Measurements from ENCODE around the gene ATP13A3. TPM values are rescaled to one million over a fixed set of nuclear protein-coding genes. Genes with fewer than 3 reads are reported as not detected.
A peak's percentile ranks its signal among the peaks of the same experiment; 100 is the strongest.
"Not testable (repeated sequence)": the region's sequence is repeated elsewhere in the genome, so short reads cannot be mapped to it uniquely, and the experiment has no call there.

ATP13A3 gene
- total RNA-seq, 1 experiment from 2014 or later, result 121 TPM

GRCh38 chr3:194504146-194504545 is 17.3 kb upstream of the ATP13A3 start:
- Histone ChIP-seq H3K4me1 (ENCODE audit: insufficient read depth, low read length, poor library complexity, severe bottlenecking) (peaks cover 30% of the 10 kb centered on the region), H3K27me3 (replicated peaks; ENCODE audit: insufficient read depth, low read depth, low read length, poor library complexity) (no peaks in the 10 kb centered on the region), H3K9me3 (ENCODE audit: low read depth, low read length, poor library complexity, severe bottlenecking) (no peaks in the 10 kb centered on the region), H3K4me3 (ENCODE audit: low read depth, low read length, poor library complexity, severe bottlenecking) (no peak overlapping the region), H3K36me3 (ENCODE audit: insufficient read depth, low read length, poor library complexity, severe bottlenecking) (no peaks in the 10 kb centered on the region), H3K27ac (ENCODE audit: low read depth, low read length, poor library complexity, severe bottlenecking) (no peak overlapping the region)
- BruUV-seq (replicated peaks), result no TSS peak
- CTCF ChIA-PET, result no interaction called here
- no peak for DNase-seq (ENCODE audit: low spot score)
- POLR2A ChIA-PET (ENCODE audit: low non-redundant PET), result interaction anchor here (0.5 kb wide), 1 partner anchor 50 kb away, joined by 18 read pairs; no protein-coding TSS in a partner anchor
- intact Hi-C loops (cut with micrococcal nuclease; ENCODE audit: unreplicated experiment), result no loop called here
- no peak for TF ChIP-seq CTCF (conservative IDR thresholded peaks at IDR 0.05; ENCODE audit: low read depth, low read length)
- TF ChIP-seq EZH2 (IDR thresholded peaks at IDR 0.05; ENCODE audit: borderline replicate concordance, low read depth, low read length, poor library complexity, severe bottlenecking), result no peak

- H3K9me3 ChIP-seq (ENCODE audit: low read depth, low read length, poor library complexity, severe bottlenecking), result no peaks in the 10 kb centered on the region
- intact Hi-C loops (cut with micrococcal nuclease; ENCODE audit: unreplicated experiment), result no loop called here
- peaks cover 20% of the 10 kb centered on the region for H3K4me1 ChIP-seq (ENCODE audit: insufficient read depth, low read length, poor library complexity, severe bottlenecking)
- H3K36me3 ChIP-seq (ENCODE audit: insufficient read depth, low read length, poor library complexity, severe bottlenecking), result no peaks in the 10 kb centered on the region
- no peak overlapping the region for H3K4me3 ChIP-seq (ENCODE audit: low read depth, low read length, poor library complexity, severe bottlenecking)
- no peaks in the 10 kb centered on the region for H3K27me3 ChIP-seq (replicated peaks; ENCODE audit: insufficient read depth, low read depth, low read length, poor library complexity)
- no TSS peak for BruUV-seq (replicated peaks)
- TF ChIP-seq EZH2 (IDR thresholded peaks at IDR 0.05; ENCODE audit: borderline replicate concordance, low read depth, low read length, poor library complexity, severe bottlenecking) (no peak), CTCF (conservative IDR thresholded peaks at IDR 0.05; ENCODE audit: low read depth, low read length) (no peak)
- CTCF ChIA-PET, result no interaction called here
- H3K27ac ChIP-seq (ENCODE audit: low read depth, low read length, poor library complexity, severe bottlenecking), result no peak overlapping the region
- POLR2A ChIA-PET (ENCODE audit: low non-redundant PET), result no interaction called here
- DNase-seq (ENCODE audit: low spot score), result peak; percentile 57
Observed at GRCh38 chr3:194503081-194503531, 16.3 kb upstream of the ATP13A3 start.

GRCh38 chr3:194500198-194500597 is 13.4 kb upstream of the ATP13A3 start:
- Histone ChIP-seq H3K9me3 (ENCODE audit: low read depth, low read length, poor library complexity, severe bottlenecking) (no peaks in the 10 kb centered on the region), H3K36me3 (ENCODE audit: insufficient read depth, low read length, poor library complexity, severe bottlenecking) (no peaks in the 10 kb centered on the region), H3K4me1 (ENCODE audit: insufficient read depth, low read length, poor library complexity, severe bottlenecking) (peaks cover 16% of the 10 kb centered on the region), H3K4me3 (ENCODE audit: low read depth, low read length, poor library complexity, severe bottlenecking) (no peak overlapping the region), H3K27me3 (replicated peaks; ENCODE audit: insufficient read depth, low read depth, low read length, poor library complexity) (no peaks in the 10 kb centered on the region), H3K27ac (ENCODE audit: low read depth, low read length, poor library complexity, severe bottlenecking) (no peak overlapping the region)
- no TSS peak for BruUV-seq (replicated peaks)
- TF ChIP-seq CTCF (conservative IDR thresholded peaks at IDR 0.05; ENCODE audit: low read depth, low read length) (no peak), EZH2 (IDR thresholded peaks at IDR 0.05; ENCODE audit: borderline replicate concordance, low read depth, low read length, poor library complexity, severe bottlenecking) (no peak)
- POLR2A ChIA-PET (ENCODE audit: low non-redundant PET), result no interaction called here
- intact Hi-C loops (cut with micrococcal nuclease; ENCODE audit: unreplicated experiment), result no loop called here
- CTCF ChIA-PET, result no interaction called here
- DNase-seq (ENCODE audit: low spot score), result no peak

- H3K36me3 ChIP-seq (ENCODE audit: insufficient read depth, low read length, poor library complexity, severe bottlenecking); H3K9me3 ChIP-seq (ENCODE audit: low read depth, low read length, poor library complexity, severe bottlenecking); H3K4me3 ChIP-seq (ENCODE audit: low read depth, low read length, poor library complexity, severe bottlenecking); intact Hi-C loops (cut with micrococcal nuclease; ENCODE audit: unreplicated experiment); H3K27ac ChIP-seq (ENCODE audit: low read depth, low read length, poor library complexity, severe bottlenecking); BruUV-seq (replicated peaks); POLR2A ChIA-PET (ENCODE audit: low non-redundant PET); H3K27me3 ChIP-seq (replicated peaks; ENCODE audit: insufficient read depth, low read depth, low read length, poor library complexity); DNase-seq (ENCODE audit: low spot score): not testable (repeated sequence)
- CTCF ChIA-PET, result interaction anchor here (0.7 kb wide), 1 partner anchor 15 kb away, joined by 3 read pairs; no protein-coding TSS in a partner anchor
- peaks cover 16% of the 10 kb centered on the region for H3K4me1 ChIP-seq (ENCODE audit: insufficient read depth, low read length, poor library complexity, severe bottlenecking)
Observed at GRCh38 chr3:194499516-194499915, 12.7 kb upstream of the ATP13A3 start.
